ENCODE measurements around the gene CASQ2. TPM values are rescaled to one million over a fixed set of nuclear protein-coding genes. Genes with fewer than 3 reads are reported as not detected.

The CASQ2 gene
- total and polyA plus RNA-seq, 2 donors (not counting 1 experiment from before 2014, with no cell fraction given): not detected

- Mint-ChIP-seq H3K4me3 (no peak overlapping the region), H3K4me1 (peaks cover 2% of the 10 kb centered on the region), H3K27me3 (no peaks in the 10 kb centered on the region), H3K9me3 (ENCODE audit: insufficient read depth) (no peaks in the 10 kb centered on the region), H3K27ac (no peak overlapping the region)
- DNase-seq (no peak), ATAC-seq (ENCODE audit: low read depth) (no peak)
- no peak overlapping the region for H3K4me2 ChIP-seq (replicated peaks; ENCODE audit: low read depth, low read length, poor library complexity, severe bottlenecking)
- intact Hi-C loops (cut with micrococcal nuclease): no loop called here
- CTCF ChIA-PET: no interaction called here
- no peaks in the 10 kb centered on the region for H3K27me3 ChIP-seq (replicated peaks in 1 of 4; ENCODE audit: control extremely low read depth in 1 of 4, control insufficient read depth in 3 of 4, insufficient read depth in 4 of 4, low read length in 3 of 4)
- H3K4me3 ChIP-seq (ENCODE audit: control extremely low read depth in 1 of 5, extremely low read depth in 1 of 5, insufficient read depth in 1 of 5, low read depth in 2 of 5, low read length in 4 of 5): no peak overlapping the region
- TF ChIP-seq CTCF (IDR thresholded peaks at IDR 0.05) (no peak), EZH2 (IDR thresholded peaks at IDR 0.05; ENCODE audit: borderline replicate concordance, insufficient read depth, low read depth, low read length, poor library complexity, severe bottlenecking) (no peak)
- no peak overlapping the region for H3K27ac ChIP-seq (ENCODE audit: low read length in 2 of 2)
- POLR2A ChIA-PET: no interaction called here
- H3K9me3 ChIP-seq (ENCODE audit: control extremely low read depth in 1 of 3, control insufficient read depth in 2 of 3, insufficient read depth in 1 of 3, low read length in 2 of 3): no peaks in the 10 kb centered on the region
- H2AFZ ChIP-seq (ENCODE audit: insufficient read depth, low read depth, low read length, poor library complexity, severe bottlenecking): no peak overlapping the region
- H3K4me1 ChIP-seq (ENCODE audit: control insufficient read depth in 2 of 2, insufficient read depth in 2 of 2, low read length in 2 of 2): no peaks in the 10 kb centered on the region
- no peaks in the 10 kb centered on the region for H3K36me3 ChIP-seq (replicated peaks in 1 of 2; ENCODE audit: control extremely low read depth in 1 of 2, control insufficient read depth in 1 of 2, extremely low read depth in 1 of 2, insufficient read depth in 2 of 2, low read length in 1 of 2)
- 98% methylated on average over 4 of the region's 14 CpGs for WGBS (ENCODE audit: insufficient coverage)
- no peaks in the 10 kb centered on the region for H3K79me2 ChIP-seq (ENCODE audit: control insufficient read depth, insufficient read depth, low read length)
- H3K9ac ChIP-seq (ENCODE audit: low read length): no peak overlapping the region
- H4K20me1 ChIP-seq (ENCODE audit: control insufficient read depth, insufficient read depth, low read length, poor library complexity, severe bottlenecking): no peaks in the 10 kb centered on the region
These were observed 83.3 kb downstream of the CASQ2 start for GRCh38 chr1:115685029-115685705.

DNA sequence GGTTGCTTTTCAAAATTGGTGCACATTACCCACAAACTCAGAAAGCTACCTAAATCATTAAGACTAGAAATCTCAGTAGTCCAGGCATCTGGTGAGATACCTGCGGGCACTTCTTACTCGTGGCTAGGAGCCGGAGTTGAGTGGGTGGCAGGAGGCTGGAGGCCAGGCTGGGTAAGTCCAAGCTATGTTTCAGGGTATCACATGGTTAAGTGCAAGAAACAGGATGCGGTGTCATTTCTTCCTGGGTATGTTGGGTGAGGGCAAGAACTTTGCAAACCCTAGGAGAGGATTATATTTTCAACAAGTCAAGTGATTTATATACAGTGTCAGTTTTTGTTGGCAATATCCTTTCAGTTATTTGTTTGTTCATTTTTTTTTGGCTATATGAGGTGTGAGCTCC, 85.7 kb downstream of the CASQ2 start:
- no peak for TF ChIP-seq CTCF (IDR thresholded peaks at IDR 0.05)
- no peak for TF ChIP-seq EZH2 (IDR thresholded peaks at IDR 0.05; ENCODE audit: borderline replicate concordance, insufficient read depth, low read depth, low read length, poor library complexity, severe bottlenecking)
- H3K27ac ChIP-seq (ENCODE audit: low read length in 2 of 2): no peak overlapping the region
- no peak overlapping the region for H3K4me3 ChIP-seq (ENCODE audit: control extremely low read depth in 1 of 5, extremely low read depth in 1 of 5, insufficient read depth in 1 of 5, low read depth in 2 of 5, low read length in 4 of 5)
- intact Hi-C loops (cut with micrococcal nuclease): no loop called here
- Mint-ChIP-seq H3K9me3 (ENCODE audit: insufficient read depth) (no peaks in the 10 kb centered on the region), H3K4me3 (no peak overlapping the region), H3K27me3 (no peaks in the 10 kb centered on the region), H3K27ac (no peak overlapping the region), H3K4me1 (peaks cover 4% of the 10 kb centered on the region)
- no peak overlapping the region for H3K9ac ChIP-seq (ENCODE audit: low read length)
- no peak overlapping the region for H3K4me2 ChIP-seq (replicated peaks; ENCODE audit: low read depth, low read length, poor library complexity, severe bottlenecking)
- ChIA-PET CTCF (no interaction called here), POLR2A (no interaction called here)
- no peaks in the 10 kb centered on the region for H3K36me3 ChIP-seq (replicated peaks in 1 of 2; ENCODE audit: control extremely low read depth in 1 of 2, control insufficient read depth in 1 of 2, extremely low read depth in 1 of 2, insufficient read depth in 2 of 2, low read length in 1 of 2)
- no peaks in the 10 kb centered on the region for H4K20me1 ChIP-seq (ENCODE audit: control insufficient read depth, insufficient read depth, low read length, poor library complexity, severe bottlenecking)
- no peaks in the 10 kb centered on the region for H3K27me3 ChIP-seq (replicated peaks in 1 of 4; ENCODE audit: control extremely low read depth in 1 of 4, control insufficient read depth in 3 of 4, insufficient read depth in 4 of 4, low read length in 3 of 4)
- H3K79me2 ChIP-seq (ENCODE audit: control insufficient read depth, insufficient read depth, low read length): no peaks in the 10 kb centered on the region
- DNase-seq (no peak), ATAC-seq (ENCODE audit: low read depth) (no peak)
- no peaks in the 10 kb centered on the region for H3K9me3 ChIP-seq (ENCODE audit: control extremely low read depth in 1 of 3, control insufficient read depth in 2 of 3, insufficient read depth in 1 of 3, low read length in 2 of 3)
- WGBS (ENCODE audit: insufficient coverage): 100% methylated on average over 4 of the region's 4 CpGs
- no peak overlapping the region for H2AFZ ChIP-seq (ENCODE audit: insufficient read depth, low read depth, low read length, poor library complexity, severe bottlenecking)
- H3K4me1 ChIP-seq (ENCODE audit: control insufficient read depth in 2 of 2, insufficient read depth in 2 of 2, low read length in 2 of 2): no peaks in the 10 kb centered on the region
